ENCODE measurements around the gene FAAP20. TPM values are rescaled to one million over a fixed set of nuclear protein-coding genes. Genes with fewer than 3 reads are reported as not detected.

FAAP20 gene
- total RNA-seq, 1 experiment from 2014 or later: 36.3 TPM

DNA sequence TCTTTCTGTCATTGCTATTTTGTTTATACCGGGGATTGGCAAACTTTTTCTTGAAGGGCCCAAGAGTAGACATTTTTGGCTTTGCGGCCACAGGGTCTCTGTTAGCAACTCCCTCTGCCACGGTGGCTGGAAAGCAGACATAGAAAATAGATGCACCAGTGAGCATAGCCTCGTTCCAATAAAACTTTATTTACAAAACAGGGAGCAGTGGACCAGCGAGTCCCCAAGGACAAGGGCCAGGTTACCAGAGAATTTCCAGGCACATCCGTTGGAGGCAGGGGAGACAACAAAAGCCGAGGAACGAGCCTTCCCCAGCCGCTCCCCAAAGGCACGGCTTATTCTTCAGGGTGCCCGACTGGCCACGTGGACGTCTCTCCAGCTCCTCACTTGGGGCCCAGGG, 26.5 kb downstream of the FAAP20 start:
- Mint-ChIP-seq H3K27ac (ENCODE audit: unreplicated experiment) (no peak overlapping the region), H3K9me3 (ENCODE audit: low read depth, unreplicated experiment) (no peaks in the 10 kb centered on the region), H3K4me1 (ENCODE audit: low read depth, unreplicated experiment) (no peaks in the 10 kb centered on the region), H3K36me3 (ENCODE audit: insufficient read depth, unreplicated experiment) (peaks cover 18% of the 10 kb centered on the region), H3K4me3 (ENCODE audit: low read depth, unreplicated experiment) (no peak overlapping the region), H3K27me3 (ENCODE audit: unreplicated experiment) (no peaks in the 10 kb centered on the region)
- no TSS peak for BruUV-seq (replicated peaks)
- intact Hi-C loops (cut with micrococcal nuclease; ENCODE audit: unreplicated experiment): no loop called here
- no peak for DNase-seq
- CTCF ChIA-PET: no interaction called here
- TF ChIP-seq, protein P1, sequence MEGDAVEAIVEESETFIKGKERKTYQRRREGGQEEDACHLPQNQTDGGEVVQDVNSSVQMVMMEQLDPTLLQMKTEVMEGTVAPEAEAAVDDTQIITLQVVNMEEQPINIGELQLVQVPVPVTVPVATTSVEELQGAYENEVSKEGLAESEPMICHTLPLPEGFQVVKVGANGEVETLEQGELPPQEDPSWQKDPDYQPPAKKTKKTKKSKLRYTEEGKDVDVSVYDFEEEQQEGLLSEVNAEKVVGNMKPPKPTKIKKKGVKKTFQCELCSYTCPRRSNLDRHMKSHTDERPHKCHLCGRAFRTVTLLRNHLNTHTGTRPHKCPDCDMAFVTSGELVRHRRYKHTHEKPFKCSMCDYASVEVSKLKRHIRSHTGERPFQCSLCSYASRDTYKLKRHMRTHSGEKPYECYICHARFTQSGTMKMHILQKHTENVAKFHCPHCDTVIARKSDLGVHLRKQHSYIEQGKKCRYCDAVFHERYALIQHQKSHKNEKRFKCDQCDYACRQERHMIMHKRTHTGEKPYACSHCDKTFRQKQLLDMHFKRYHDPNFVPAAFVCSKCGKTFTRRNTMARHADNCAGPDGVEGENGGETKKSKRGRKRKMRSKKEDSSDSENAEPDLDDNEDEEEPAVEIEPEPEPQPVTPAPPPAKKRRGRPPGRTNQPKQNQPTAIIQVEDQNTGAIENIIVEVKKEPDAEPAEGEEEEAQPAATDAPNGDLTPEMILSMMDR (IDR thresholded peaks at IDR 0.05; ENCODE audit: unreplicated experiment): no peak

DNA sequence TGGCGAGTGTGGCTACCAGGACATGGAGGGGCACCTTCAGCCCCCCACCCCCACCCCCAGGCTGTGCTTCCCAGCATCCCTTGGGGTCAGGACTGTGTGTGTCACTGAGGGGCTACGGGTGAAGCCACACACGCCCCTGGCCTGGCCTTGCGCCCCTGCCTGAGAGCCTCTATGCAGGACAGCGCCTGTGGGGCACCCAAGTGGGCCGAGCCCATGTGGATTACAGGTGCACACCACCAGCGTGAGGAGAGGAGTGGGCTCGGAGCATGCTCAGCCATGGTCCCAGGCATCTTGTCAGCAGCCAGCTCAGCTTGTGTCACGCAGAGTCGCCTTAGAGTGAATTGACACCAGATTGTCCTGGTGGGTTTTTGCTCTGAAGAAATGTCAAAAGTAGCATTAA, 27.9 kb downstream of the FAAP20 start:
- Mint-ChIP-seq H3K36me3 (ENCODE audit: insufficient read depth, unreplicated experiment) (peaks cover 10% of the 10 kb centered on the region), H3K9me3 (ENCODE audit: low read depth, unreplicated experiment) (peaks cover 3% of the 10 kb centered on the region), H3K27me3 (ENCODE audit: unreplicated experiment) (no peaks in the 10 kb centered on the region), H3K27ac (ENCODE audit: unreplicated experiment) (no peak overlapping the region), H3K4me3 (ENCODE audit: low read depth, unreplicated experiment) (no peak overlapping the region), H3K4me1 (ENCODE audit: low read depth, unreplicated experiment) (no peaks in the 10 kb centered on the region)
- CTCF ChIA-PET: no interaction called here
- BruUV-seq (replicated peaks): no TSS peak
- no peak for DNase-seq
- intact Hi-C loops (cut with micrococcal nuclease; ENCODE audit: unreplicated experiment): no loop called here
- TF ChIP-seq, protein P1 (IDR thresholded peaks at IDR 0.05; ENCODE audit: unreplicated experiment): no peak

DNA sequence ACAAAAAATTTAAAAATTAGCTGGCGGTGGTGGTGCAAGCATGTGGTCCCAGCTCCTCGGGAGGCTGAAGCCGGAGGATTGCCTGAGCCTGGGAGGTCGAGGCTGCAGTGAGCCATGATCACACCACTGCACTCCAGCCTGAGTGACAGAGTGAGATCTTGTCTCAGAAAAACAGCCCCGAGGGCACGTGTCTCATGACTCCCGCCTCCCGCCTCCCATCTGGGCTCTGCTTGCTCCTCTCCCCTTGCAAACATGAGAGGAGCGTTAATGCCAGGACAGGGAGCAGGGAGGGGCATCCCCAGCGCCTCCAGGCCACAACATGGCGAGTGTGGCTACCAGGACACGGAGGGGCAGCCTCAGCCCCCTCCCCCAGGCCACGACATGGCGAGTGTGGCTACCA, 28.3 kb downstream of the FAAP20 start:
- H3K27me3 Mint-ChIP-seq (ENCODE audit: unreplicated experiment): no peaks in the 10 kb centered on the region
- H3K36me3 Mint-ChIP-seq (ENCODE audit: insufficient read depth, unreplicated experiment): peaks cover 10% of the 10 kb centered on the region
- DNase-seq: no peak
- H3K4me3 Mint-ChIP-seq (ENCODE audit: low read depth, unreplicated experiment): no peak overlapping the region
- TF ChIP-seq, protein P1 (IDR thresholded peaks at IDR 0.05; ENCODE audit: unreplicated experiment): no peak
- CTCF ChIA-PET: no interaction called here
- no TSS peak for BruUV-seq (replicated peaks)
- H3K27ac Mint-ChIP-seq (ENCODE audit: unreplicated experiment): no peak overlapping the region
- intact Hi-C loops (cut with micrococcal nuclease; ENCODE audit: unreplicated experiment): no loop called here
- H3K4me1 Mint-ChIP-seq (ENCODE audit: low read depth, unreplicated experiment): no peaks in the 10 kb centered on the region
- peaks cover 3% of the 10 kb centered on the region for H3K9me3 Mint-ChIP-seq (ENCODE audit: low read depth, unreplicated experiment)

DNA sequence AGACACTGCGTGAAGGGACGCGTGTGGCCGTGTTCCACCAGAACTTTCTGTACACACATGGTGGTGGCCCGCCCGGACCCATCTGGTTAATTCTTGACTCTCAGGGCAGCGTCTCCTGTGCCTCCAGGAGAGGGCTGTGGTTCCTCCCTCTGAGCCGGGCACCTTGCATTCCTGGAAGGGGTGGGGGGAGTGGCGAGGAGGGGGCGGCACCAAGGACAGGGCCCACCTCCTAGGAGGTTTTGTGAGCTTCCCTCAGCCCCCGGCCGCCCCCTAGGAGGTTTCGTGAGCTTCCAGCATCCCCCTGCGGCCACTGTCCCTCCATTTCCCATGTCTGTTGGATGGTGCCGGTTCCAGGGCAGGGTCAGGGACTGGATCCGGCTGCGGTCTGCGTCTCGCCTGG, 28.9 kb downstream of the FAAP20 start:
- H3K36me3 Mint-ChIP-seq (ENCODE audit: insufficient read depth, unreplicated experiment): peaks cover 10% of the 10 kb centered on the region
- peaks cover 3% of the 10 kb centered on the region for H3K9me3 Mint-ChIP-seq (ENCODE audit: low read depth, unreplicated experiment)
- H3K4me3 Mint-ChIP-seq (ENCODE audit: low read depth, unreplicated experiment): no peak overlapping the region
- intact Hi-C loops (cut with micrococcal nuclease; ENCODE audit: unreplicated experiment): no loop called here
- CTCF ChIA-PET: no interaction called here
- H3K27ac Mint-ChIP-seq (ENCODE audit: unreplicated experiment): no peak overlapping the region
- BruUV-seq (replicated peaks): no TSS peak
- TF ChIP-seq, protein P1 (IDR thresholded peaks at IDR 0.05; ENCODE audit: unreplicated experiment): no peak
- no peaks in the 10 kb centered on the region for H3K4me1 Mint-ChIP-seq (ENCODE audit: low read depth, unreplicated experiment)
- DNase-seq: no peak
- no peaks in the 10 kb centered on the region for H3K27me3 Mint-ChIP-seq (ENCODE audit: unreplicated experiment)

All from Calu3 (cell line).